ENCODE results near the gene DTNB.

- TF ChIP-seq POLR2A (IDR thresholded peaks at IDR 0.05; ENCODE audit: low read depth, low read length) (no peak), CTCF (IDR thresholded peaks at IDR 0.05; ENCODE audit: extremely low read depth in 1 of 2, insufficient read depth in 1 of 2, low read depth in 1 of 2, low read length in 2 of 2) (no peak), EZH2 (IDR thresholded peaks at IDR 0.05; ENCODE audit: borderline replicate concordance, low read depth, low read length, severe bottlenecking) (no peak), MYC (IDR thresholded peaks at IDR 0.05; ENCODE audit: low read depth, low read length) (no peak), JUN (IDR thresholded peaks at IDR 0.05; ENCODE audit: borderline replicate concordance, insufficient read depth, insufficient read length, low read depth) (no peak), MAX (IDR thresholded peaks at IDR 0.05; ENCODE audit: insufficient read depth, insufficient read length) (no peak), GATA2 (IDR thresholded peaks at IDR 0.05; ENCODE audit: insufficient read depth, insufficient read length, low read depth, low read length) (no peak)
Observed at GRCh38 chr2:25490217-25490616, 183.2 kb downstream of the DTNB start.
